DOHH2 (cell line): ENCODE measurements around the gene NANS.

Source experiments
- EZH2phosphoT487 ChIP-seq: fragments of 200-600 bp; sonication (generic); IDR thresholded peaks from 2 replicates; pipeline ENCODE4 v1.6.1; 2017; ENCODE audit warnings: borderline replicate concordance, mild to moderate bottlenecking, antibody characterized with exemption, low read length, moderate library complexity, mixed read lengths
- TF ChIP-seq, protein P1 (sequence below): fragments of 200-600 bp; sonication (generic); IDR thresholded peaks from one replicate; pipeline ENCODE4 v1.5.1; 2014; ENCODE audit warnings: antibody characterized with exemption, mild to moderate bottlenecking, low read depth, low read length; ENCODE audit not compliant: poor library complexity, severe bottlenecking

DNA sequence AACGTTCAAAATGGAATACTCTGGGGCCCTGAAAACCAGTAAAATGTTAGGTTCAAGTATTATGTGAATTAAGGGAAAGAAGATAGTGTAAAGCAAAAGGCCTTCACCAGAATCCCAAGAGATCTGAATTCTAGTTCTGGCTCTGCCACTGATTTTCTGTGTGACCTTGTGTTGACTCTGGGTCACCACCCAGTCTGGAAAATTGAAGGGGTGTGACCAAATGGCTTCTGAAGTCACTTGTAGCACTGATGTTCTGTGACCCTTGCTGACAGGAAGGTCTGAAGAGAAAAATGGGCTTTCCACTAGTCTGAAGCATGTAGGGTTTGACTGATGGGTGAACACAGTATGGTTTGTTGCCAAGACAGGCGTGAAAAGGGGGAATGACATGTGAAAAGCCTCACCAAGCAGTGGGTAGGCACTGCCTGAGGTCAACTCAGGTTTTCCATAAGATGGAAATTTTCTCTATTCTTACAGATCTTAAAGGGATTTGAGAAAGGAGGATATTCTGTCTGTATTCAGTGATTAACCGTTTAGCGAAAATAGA lies 40.3 kb upstream of the NANS start:
- no peak for TF ChIP-seq EZH2phosphoT487
- TF ChIP-seq, protein P1, sequence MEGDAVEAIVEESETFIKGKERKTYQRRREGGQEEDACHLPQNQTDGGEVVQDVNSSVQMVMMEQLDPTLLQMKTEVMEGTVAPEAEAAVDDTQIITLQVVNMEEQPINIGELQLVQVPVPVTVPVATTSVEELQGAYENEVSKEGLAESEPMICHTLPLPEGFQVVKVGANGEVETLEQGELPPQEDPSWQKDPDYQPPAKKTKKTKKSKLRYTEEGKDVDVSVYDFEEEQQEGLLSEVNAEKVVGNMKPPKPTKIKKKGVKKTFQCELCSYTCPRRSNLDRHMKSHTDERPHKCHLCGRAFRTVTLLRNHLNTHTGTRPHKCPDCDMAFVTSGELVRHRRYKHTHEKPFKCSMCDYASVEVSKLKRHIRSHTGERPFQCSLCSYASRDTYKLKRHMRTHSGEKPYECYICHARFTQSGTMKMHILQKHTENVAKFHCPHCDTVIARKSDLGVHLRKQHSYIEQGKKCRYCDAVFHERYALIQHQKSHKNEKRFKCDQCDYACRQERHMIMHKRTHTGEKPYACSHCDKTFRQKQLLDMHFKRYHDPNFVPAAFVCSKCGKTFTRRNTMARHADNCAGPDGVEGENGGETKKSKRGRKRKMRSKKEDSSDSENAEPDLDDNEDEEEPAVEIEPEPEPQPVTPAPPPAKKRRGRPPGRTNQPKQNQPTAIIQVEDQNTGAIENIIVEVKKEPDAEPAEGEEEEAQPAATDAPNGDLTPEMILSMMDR, result no peak
